ENCODE data around the gene DENND1C.

Gene DENND1C

GRCh38 chr19:6421075-6422014 is 60.2 kb downstream of the DENND1C start:
- no peak for DNase-seq

DNA sequence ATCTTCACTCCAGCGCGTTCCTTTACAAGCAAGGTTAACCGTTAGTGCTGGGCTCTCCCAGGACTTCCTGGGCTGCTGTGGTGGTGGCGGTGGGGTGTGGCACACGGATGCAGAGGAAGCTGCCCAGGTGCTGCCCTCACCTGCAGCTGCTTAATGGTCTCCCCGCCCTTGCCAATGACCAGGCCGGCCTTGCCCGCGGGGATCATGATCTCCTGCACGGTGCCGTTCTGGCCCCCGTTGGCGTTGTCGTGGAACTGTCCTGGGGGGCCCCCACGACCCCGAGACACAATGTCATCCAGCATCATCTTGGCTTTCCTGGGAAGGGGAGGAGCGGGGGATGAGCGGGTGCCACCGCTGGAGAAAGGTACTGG is 63.0 kb downstream of the DENND1C start:
- DNase-seq: no peak

GRCh38 chr19:6417713-6418561 is 63.6 kb downstream of the DENND1C start:
- no peak for DNase-seq
